HG02973 (cell line): Measurements from ENCODE around the gene WDR4.
"Not testable (repeated sequence)": the region's sequence is repeated elsewhere in the genome, so short reads cannot be mapped to it uniquely, and the experiment has no call there.

Experiments used
- ATAC-seq: cut with Tn5 transposase; IDR thresholded peaks from one replicate; pipeline ENCODE4 v1.9.1; 2021; ENCODE audit warnings: moderate library complexity; ENCODE audit not compliant: unreplicated experiment

The WDR4 gene

DNA sequence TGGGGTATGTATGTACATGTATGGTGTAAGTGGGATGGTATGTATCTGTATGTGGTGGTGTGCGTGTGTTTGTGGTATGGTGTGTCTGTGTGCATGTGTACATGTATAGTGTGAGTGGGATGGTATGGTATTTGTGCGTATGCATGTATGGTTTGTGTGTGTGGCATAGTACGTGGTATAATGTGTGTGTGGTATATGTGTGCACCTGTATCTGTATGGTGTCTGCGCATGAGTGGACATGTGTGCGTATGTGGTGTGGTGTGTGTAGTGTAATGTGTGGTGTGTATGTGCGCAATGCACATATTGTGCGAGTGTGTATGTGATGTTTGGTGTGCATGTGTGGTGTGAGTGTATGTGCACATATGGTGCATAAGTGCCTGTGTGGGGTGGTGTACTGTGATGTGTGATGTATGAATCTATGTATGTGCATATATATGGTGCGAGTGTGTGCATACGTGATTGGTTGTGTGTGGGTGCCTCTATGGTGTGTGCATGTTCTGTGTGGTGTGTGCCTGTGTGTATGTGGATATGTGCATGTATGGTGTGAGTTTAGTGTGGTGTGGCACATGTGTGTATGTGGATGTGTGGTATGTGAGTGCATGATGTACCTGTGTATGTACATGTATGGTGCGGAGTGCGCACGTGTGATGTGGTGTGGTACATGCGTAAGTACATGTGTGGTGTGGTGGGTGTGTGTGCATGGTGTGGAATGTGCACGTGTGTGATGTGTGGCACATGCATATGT lies 38.8 kb downstream of the WDR4 start:
- ATAC-seq = no peak

DNA sequence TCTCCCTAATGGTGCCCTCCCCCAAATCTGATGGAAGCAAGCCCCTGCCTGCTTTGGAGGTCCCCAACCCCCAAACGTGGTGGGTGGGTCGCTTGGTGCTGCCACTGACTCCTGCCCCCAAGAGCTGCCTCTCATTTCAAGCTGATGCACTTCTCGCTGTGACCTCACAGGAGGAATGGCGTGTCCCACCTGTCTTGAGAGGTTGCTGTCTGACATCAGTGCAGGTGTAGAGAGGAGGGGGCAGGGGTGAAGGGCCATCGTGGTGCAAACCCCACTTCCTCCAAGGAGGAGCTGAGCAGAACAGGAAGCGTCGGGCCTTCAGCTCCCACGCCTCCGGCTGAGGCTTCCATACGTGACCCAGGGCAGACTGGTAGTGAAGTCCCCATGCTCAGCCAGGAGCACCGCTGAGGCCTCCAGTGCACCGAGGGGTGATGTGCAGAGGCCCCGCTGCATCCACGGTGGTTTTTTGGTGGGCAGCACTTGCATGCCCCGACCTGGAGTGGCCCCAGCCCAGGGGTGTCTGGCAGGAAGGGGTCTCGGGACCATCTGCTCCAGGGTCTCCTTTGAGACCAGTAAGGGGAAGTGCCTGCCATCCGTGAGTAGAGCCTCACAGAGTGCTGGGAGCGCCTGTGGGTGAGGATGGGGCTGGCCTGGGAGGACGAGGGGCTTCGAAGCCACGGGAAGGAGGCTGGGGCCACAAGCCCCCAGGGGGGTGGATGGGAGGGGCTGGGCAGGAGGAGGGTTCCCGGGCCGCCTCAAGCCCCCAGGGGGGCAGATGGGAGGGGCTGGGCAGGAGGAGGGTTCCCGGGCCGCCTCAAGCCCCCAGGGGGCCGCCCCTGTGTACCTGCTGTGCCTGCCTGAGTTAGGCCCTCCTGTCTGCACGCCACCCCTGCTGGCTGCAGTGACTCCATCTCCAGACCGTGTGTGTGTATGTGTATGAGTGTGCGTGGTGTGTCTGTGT lies 39.8 kb downstream of the WDR4 start:
- no peak for ATAC-seq

DNA sequence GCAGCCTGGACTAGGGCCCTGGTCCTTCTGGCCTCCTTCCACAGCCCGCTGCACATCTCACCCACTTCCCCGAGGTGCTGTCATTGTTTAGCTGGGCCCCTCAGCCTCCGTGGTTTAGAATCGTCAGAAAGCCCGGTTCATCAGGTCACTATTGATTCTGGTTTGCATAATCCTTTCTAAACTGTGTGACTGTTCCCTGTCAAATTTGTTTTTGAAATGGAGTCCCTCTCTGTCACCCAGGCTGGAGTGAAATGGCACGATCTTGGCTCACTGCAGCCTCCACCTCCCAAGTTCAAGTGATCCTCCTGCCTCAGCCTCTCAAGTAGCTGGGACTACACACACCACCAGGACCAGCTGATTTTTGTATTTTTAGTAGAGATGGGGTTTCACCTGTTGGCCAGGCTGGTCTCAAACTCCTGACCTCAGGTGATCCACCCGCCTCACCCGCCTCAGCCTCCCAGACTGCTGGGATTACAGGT lies 41.1 kb downstream of the WDR4 start:
- not testable (repeated sequence) for ATAC-seq

DNA sequence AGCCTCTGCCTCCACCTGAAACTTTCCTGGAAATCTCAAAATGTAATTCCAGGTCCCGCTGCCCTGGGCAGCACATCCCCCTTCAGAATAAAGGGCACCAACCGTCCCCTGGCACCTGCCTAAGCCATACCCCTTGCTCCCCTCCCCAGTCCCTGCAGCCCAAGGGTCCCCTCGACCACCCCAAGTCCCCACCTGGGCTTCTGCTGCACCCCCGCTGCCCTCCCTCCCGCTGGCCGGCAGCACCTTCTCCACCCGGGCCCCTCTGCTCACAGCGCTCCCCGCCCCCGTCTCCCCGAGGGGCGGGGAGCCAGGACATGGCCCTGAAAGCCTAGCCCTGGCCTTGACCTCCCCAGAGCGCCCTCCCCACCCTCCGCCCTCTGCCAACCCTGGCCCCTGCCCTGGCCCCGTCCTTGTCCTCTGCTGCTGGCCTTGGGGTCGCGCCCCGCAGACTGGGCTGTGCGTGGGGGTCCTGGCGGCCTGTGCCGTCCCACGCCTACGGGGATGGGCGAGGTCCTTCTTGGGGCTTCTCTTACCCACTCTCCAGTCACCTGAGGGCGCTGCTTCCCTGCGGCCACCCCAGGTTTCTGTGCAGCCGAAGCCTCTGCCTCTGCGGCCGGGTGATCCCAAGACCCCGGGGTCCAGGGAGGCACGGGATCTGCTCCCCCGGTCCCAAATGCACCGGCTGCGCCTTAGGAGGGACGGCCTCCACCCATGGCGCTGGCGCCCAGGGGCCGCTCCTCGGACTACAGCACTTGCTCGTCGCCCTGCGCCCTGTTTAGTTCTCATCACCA lies 41.7 kb downstream of the WDR4 start:
- no peak for ATAC-seq

DNA sequence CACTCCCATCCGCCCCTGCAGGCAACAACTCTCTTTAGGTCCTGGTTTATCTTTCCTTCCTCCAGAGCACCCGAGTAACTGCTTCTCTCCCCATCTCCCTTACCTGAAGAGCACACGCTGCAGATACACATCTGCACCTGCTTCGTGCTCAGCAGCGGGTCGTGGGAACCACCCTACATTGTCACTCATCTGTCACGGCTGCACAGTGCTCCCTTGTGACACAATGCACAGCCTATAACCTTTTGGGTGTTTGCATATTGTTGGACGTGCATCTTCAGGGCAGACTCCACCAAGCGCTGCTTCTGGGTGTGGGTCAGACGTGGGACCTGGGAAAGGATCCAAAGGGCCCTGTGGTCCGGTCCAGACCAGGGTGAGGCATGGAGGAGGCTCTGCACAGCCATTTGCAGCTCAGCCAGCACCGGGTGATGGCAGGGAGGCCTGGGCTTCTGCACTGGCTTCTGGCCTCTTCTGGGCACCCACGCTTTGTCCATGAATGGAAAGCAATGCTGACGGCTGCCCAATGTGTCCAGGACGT lies 42.5 kb downstream of the WDR4 start:
- ATAC-seq = no peak

DNA sequence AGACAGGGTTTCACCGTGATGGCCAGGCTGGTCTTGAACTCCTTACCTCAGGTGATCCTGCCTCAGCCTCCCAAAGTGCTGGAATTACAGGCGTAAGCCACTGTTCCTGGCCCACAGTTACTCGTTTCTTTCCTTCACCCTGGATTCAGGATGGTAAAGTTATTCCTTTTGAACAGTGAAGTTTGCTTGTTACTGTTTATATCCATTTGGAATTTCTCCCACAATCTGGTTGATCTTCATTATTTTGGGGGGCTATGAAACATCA lies 43.0 kb downstream of the WDR4 start:
- no peak for ATAC-seq

DNA sequence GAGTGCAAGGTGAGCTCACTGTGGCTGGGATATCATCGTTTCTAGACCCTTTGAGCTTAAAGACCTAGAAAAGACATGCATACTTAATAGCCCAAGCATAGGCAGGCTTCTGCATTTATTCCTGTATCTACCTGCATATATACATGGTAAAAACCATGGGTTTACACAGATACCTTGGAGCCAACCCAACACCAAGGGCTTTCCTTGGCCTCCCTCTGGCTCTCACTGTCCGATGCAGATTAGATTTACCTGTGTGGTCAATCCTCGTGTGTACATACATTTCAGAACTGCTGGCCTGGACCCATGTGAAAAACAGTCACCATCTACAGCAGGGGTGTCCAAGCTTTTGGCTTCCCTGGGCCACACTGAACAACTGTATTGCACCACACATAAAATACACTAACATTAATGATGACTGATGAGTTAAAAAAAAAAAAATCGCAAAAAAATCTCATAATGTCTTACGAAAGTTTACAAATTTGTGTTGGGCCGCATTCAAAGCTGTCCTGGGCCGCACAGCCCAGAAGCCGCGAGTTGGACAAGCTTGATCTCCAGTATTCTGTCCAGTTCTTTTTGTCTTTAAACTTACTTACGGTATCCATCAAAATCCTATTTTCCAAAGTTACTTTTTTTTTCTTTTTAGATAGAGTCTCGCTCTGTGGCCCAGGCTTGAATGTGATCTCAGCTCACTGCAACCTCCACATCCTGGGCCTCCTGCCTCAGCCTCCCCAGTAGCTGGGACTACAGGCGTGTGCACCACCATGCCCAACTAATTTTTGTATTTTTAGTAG lies 43.5 kb downstream of the WDR4 start:
- ATAC-seq = no peak

DNA sequence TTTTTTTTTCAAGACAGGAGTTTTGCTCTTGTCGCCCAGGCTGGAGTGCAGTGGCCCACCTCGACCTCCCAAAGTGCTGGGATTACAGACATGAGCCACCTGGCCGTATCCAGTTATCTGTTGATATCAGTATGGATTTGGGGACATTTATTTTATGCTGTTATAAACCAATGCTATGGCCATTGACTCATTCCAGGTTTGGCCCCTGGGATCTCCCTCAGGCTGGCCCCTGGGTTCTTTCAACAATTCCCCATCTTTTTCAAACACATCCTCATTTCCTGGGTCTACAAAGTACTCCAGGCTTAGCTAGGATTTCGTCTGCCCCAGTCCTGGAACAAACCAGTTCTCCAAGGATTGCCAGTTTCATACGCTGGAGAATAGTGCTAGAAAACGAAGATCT lies 44.1 kb downstream of the WDR4 start:
- ATAC-seq = no peak

DNA sequence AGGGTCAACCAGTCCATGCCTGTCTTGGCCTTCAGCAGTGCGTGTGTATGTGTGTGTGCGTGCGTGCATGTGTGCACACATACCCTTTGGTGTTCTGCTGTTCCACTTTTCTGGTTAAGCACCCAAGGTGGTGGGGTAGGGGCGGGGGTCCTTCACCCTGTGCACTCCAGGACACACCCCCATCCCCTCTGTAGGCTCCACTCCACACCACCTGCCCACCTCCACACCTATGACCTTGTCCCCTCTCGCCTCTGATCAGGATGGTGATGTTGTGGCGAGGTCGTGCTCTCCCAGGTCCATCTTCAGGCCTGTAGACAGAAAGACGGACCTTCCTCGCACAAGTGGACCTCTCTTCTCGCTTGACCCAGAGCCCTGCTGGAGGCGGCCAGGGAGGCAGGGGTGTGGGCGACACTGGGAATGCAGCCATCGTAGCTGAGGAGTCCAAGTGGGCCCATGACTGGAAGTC lies 44.6 kb downstream of the WDR4 start:
- no peak for ATAC-seq

DNA sequence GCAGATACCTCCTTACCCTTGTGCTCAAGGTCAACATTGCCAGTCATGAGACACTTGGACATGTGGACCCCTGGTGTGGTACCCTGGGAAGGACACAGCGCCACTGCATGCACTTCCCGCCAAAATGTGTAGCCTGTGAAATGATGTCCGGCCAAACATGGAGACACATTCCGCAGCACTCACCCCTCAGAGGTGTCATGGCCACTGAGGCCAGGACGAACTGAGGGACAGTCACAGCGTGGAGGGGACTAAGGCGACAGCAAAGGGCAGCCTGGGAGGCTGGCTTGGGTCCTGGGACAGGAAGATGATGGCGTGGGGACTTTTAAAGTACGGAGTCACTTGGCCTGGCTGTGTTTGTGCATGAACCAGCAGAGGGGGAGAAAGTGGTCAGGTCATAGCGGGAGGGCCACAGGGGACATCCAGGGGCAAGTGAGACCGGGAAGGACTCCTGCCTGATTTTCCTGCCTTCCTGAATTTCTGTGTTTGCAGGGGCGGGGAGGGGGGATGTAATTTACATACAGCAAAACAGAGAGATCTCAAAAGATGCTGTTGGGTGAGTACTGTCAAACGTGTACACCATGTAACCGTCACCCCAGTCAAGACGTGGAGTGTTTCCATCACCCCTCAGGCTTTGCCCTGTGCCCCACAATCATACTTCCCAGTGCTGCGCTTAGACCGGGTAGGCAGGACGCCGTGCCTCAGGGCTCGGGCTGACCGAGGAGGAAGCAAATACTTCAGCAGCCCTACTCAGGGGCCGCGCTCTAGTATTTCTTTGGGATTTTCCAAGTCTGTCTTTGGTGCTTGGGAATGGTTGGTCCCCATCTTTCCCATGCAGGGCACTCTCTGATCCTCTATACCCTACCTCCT lies 45.2 kb downstream of the WDR4 start:
- ATAC-seq = no peak

DNA sequence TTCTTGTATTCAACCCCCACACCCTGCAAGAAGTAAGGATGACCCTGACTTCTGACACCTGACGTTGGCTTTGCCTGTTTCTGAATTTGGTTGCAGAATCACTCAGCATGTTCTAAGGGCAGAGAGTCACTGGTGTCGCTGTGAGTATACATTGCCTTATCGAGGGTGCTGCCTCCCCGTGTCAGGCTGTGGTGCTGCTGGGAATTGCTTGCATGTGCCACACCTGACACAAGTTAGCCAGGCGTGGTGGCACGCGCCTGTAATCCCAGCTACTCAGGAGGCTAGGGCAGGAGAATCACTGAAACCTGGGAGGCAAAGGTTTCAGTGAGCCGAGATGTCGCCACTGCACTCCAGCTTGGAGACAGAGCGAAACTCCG lies 45.9 kb downstream of the WDR4 start:
- no peak for ATAC-seq

DNA sequence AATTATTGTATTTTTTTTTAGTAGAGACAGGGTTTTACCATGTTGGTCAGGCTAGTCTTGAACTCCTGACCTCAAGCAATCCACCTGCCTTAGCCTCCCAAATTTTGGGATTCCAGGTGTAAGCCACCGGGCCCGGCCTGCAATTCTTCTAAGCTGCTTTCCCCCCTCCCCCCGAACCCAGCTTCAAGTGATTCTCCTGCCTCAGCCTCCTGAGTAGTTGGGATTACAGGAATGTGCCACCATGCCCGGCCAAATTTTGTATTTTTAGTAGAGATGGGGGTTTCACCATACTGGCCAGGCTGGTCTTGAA lies 47.1 kb downstream of the WDR4 start:
- ATAC-seq = not testable (repeated sequence)

DNA sequence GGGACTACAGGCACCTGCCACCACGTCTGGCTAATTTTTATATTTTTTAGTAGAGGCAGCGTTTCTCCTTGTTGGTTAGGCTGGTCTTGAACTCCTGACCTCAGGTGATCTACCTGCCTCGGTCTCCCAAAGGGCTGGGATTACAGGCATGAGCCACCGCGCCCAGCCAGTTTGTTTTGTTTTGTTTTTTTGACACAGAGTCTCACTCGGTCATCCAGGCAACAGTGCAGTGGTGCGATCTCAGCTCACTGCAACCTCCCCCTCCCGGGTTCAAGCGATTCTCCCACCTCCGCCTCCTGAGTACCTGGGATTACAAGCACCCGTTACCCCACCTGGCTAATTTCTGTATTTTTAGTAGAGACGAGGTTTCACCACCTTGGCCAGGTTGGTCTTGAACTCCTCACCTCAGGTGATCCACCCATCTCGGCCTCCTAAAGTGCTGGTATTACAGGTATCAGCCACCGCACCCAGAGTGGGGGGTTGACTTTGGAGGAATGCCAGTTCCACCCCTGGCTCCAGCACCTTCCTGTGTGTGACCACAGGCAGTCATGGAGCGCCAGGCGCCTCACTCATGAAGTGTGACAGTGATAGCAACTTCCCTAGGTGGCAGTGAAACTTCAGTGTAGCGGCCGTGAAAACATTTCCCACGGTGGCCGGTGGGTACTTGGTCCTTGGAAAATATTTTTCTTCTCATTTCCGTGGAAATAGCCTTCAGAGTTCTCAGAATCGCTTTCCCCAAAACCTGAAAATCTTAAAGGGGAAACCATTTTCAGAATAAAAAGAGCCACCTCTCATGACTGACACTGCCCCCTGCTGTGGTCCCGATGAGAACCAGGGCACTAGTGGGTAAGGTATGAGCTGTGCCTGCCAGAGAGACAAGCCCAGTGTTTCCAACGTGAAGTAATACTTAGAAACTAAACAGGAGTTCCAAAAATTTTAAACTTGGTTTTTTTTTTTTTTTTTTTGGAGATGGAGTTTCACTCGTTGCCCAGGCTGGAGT lies 48.6 kb downstream of the WDR4 start:
- no peak for ATAC-seq

DNA sequence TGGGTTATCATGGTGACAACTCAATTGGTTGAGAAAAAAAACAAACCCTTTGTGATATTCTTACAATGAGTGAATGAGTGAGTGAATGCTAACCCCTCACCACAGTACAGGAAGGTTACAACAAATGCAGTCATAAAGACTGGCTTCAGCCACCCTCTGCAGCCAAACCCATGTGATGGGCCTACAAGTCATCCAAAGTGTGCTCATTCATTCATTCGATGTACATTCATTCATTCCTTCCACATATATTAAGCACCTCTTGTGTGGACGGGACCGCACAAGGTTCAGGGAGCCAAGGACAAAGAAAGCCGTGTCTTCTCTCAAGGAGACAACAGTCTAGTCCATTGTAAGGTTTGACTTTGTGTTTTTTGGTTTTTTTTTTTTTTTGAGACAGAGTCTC lies 49.4 kb downstream of the WDR4 start:
- no peak for ATAC-seq

DNA sequence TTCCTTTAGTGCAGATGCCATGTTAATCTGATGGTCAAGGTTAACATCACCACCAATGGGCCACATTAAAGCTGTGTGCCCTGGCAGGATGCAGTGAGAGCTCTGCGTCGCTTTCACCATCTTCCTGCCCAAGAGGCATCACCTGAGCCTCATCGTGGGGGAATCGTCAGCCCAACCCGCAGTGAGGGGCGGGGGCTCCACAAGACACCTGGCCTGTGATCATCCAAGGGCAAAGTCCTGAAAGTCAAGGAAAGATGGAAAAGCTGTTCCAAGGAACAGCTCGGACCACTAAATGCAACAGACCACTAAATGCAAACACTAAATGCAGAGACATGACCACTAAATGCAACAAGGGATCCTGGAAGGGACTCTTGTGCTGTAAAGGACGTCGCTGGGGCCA lies 49.9 kb downstream of the WDR4 start:
- no peak for ATAC-seq

DNA sequence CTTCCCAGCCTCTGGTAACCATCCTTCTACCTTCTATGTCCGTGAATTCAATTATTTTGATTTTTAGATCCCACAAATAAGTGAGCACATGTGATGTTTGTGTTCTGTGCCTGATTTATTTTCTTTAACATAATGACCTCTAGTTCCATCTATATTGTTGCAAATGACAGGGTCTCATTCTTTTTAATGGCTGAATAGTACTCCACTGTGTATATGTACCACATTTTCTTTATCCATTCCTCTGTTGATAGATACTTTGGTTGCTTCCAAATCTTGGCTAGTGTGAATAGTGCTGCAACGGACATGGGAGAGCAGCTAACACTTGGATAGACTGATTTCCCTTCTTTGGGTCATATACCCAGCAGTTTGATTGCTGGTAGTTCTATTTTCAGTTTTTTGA lies 51.8 kb downstream of the WDR4 start:
- no peak for ATAC-seq

DNA sequence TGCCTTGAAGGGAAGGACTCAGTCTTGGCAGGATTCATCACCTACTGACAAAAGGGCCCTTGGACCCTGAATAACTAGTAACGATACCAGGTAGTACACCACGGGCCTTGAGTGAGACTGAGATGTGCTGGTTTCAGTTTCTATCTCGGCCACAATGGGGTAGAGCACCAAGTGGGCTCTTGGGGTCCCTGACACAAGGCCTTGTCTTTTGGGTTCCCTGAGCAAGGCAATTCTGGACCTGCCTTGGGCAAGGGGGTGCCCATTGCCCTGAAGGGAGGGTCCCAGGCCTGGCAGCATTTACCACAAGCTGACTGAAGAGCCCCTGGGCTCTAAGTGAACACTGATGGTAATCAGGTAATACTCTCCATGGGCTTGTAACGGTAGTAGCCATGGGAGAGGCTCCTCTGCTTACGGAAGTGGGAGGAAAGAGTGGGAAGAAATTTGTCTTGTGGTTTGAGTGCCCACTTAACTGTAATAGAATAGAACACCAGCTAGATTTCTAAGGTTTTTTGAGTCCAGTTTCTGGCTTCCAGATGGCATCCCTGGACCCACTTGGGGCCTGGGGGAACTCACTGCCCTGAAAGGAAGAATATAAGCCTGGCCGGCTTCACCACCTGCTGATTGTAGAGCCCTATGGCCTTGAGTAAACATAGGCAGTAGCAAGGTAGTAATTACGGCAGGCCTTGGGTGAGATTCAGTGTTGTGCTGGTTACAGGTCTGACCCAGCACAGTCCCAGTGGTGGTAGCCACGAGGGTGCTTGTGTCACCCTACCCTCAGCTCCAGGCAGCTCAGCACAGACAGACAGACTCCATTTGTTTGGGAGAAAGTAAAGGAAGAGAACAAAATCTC lies 58.5 kb downstream of the WDR4 start:
- no peak for ATAC-seq
